Measurements from ENCODE around the gene GRIA1.

DNA sequence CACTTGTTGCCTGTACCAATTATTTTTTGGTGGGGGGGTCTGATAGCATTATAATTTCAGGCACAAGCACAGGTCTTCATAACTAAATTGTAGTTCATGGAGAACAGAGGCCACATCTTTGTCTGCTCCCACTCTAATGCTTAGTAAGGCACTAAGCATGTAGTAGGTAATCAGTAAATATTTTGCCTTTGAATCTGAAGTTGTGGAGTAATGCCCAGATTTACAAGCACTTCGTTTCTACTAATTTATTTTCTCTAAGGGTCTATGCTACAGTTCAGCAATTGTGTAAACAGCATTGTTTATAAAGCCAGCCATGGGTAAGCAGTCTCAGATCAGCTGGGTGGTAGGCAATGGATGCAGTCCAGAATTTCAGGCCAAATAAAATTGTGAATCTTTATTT is 78.6 kb downstream of the GRIA1 start:
- TF ChIP-seq CTCF (IDR thresholded peaks at IDR 0.05), result no peak
- TF ChIP-seq EP300 (IDR thresholded peaks at IDR 0.05), result no peak

Data from gastroesophageal sphincter (tissue), 3 donors.